Activated T-cell treated with anti-CD3 and anti-CD28 coated beads, Interleukin-2, amount 50 U/mL, for 4 hours (primary cell): ENCODE results near the gene MCMBP. TPM values are rescaled to one million over a fixed set of nuclear protein-coding genes. Genes with fewer than 3 reads are reported as not detected.
"Not testable (repeated sequence)": the region's sequence is repeated elsewhere in the genome, so short reads cannot be mapped to it uniquely, and the experiment has no call there.

Experiments
- ATAC-seq, 2 donors: fragments of 200-7000 bp; cut with Tn5 transposase; one replicate each; pipeline ENCODE4 v1.10.0; 2021
- DNase-seq: peaks from one replicate; pipeline ENCODE4 v3.0.0-alpha.2; 2020
- H3K27me3 Mint-ChIP-seq: one replicate; pipeline ENCODE4 v1.8.0; 2021; ENCODE audit warnings: low read depth, mixed read lengths
- H3K36me3 Mint-ChIP-seq: one replicate; pipeline ENCODE4 v1.8.0; 2022; ENCODE audit warnings: mixed read lengths; ENCODE audit not compliant: insufficient read depth
- H3K4me1 Mint-ChIP-seq: one replicate; pipeline ENCODE4 v1.8.0; 2021; ENCODE audit warnings: low read depth, mixed read lengths
- H3K4me3 Mint-ChIP-seq: one replicate; pipeline ENCODE4 v1.8.0; 2021; ENCODE audit warnings: mild to moderate bottlenecking, moderate library complexity, mixed read lengths
- H3K9me3 Mint-ChIP-seq: one replicate; pipeline ENCODE4 v1.8.0; 2021; ENCODE audit warnings: mixed read lengths
- total RNA-seq, 3 donors: library from RNA; stranded (reverse); gene quantifications; one replicate each; pipeline ENCODE4 v1.2.1, GENCODE V29; 2021

The MCMBP gene
- total RNA-seq, 3 donors from 2014 or later = 135 to 158 (median 142) TPM

GRCh38 chr10:119892188-119893065, 19.8 kb upstream of the MCMBP start, which contains the start of gene SEC23IP:
TSS of gene SEC23IP (plus strand) at chr10:119892730. CDS start at chr10:119892783, 53 bp downstream.
- H3K4me3 Mint-ChIP-seq = peak within 1 kb of the TSS; percentile 95
- no peaks in the 10 kb centered on the region for H3K27me3 Mint-ChIP-seq

GRCh38 chr10:119891849-119892187, 19.2 kb upstream of the MCMBP start:
- DNase-seq, H3K27me3 Mint-ChIP-seq, ATAC-seq, H3K9me3 Mint-ChIP-seq: not testable (repeated sequence)
- H3K36me3 Mint-ChIP-seq = peaks cover 12% of the 10 kb centered on the region
- peaks cover 42% of the 10 kb centered on the region for H3K4me1 Mint-ChIP-seq
- H3K4me3 Mint-ChIP-seq = peak overlapping the region; percentile 95

More at GRCh38 chr10:119892188-119893065, 19.8 kb upstream of the MCMBP start, which contains the start of gene SEC23IP:
- ATAC-seq (peak; percentile 99), DNase-seq (peak; percentile 87)
- peaks cover 48% of the 10 kb centered on the region for H3K4me1 Mint-ChIP-seq
- H3K9me3 Mint-ChIP-seq = no peaks in the 10 kb centered on the region
- peaks cover 17% of the 10 kb centered on the region for H3K36me3 Mint-ChIP-seq

- Mint-ChIP-seq H3K4me1 (peaks cover 27% of the 10 kb centered on the region), H3K4me3 (peak overlapping the region; percentile 48)
- H3K27me3 Mint-ChIP-seq, DNase-seq, H3K36me3 Mint-ChIP-seq, H3K9me3 Mint-ChIP-seq, ATAC-seq: not testable (repeated sequence)
These were observed 17.7 kb upstream of the MCMBP start for GRCh38 chr10:119890307-119890706.

GRCh38 chr10:119889201-119889600, 16.6 kb upstream of the MCMBP start:
- not testable (repeated sequence) for H3K36me3 Mint-ChIP-seq, H3K9me3 Mint-ChIP-seq, H3K27me3 Mint-ChIP-seq, DNase-seq, H3K4me3 Mint-ChIP-seq, ATAC-seq
- peaks cover 16% of the 10 kb centered on the region for H3K4me1 Mint-ChIP-seq

- DNase-seq, H3K4me3 Mint-ChIP-seq, H3K36me3 Mint-ChIP-seq, H3K9me3 Mint-ChIP-seq, H3K27me3 Mint-ChIP-seq, ATAC-seq: not testable (repeated sequence)
- peaks cover 12% of the 10 kb centered on the region for H3K4me1 Mint-ChIP-seq
These were observed 16.1 kb upstream of the MCMBP start for GRCh38 chr10:119888715-119889114.

- H3K4me1 Mint-ChIP-seq, ATAC-seq, H3K9me3 Mint-ChIP-seq, H3K4me3 Mint-ChIP-seq, H3K27me3 Mint-ChIP-seq, DNase-seq, H3K36me3 Mint-ChIP-seq: not testable (repeated sequence)
These were observed 13.4 kb upstream of the MCMBP start for GRCh38 chr10:119886070-119886469.

- not testable (repeated sequence) for H3K4me1 Mint-ChIP-seq, H3K36me3 Mint-ChIP-seq, H3K9me3 Mint-ChIP-seq, DNase-seq, ATAC-seq, H3K27me3 Mint-ChIP-seq, H3K4me3 Mint-ChIP-seq
These were observed 11.4 kb upstream of the MCMBP start for GRCh38 chr10:119883901-119884611.

GRCh38 chr10:119878524-119878923, 5.9 kb upstream of the MCMBP start:
- peaks cover 6% of the 10 kb centered on the region for H3K4me1 Mint-ChIP-seq
- ATAC-seq (no peak), DNase-seq (no peak)
- H3K4me3 Mint-ChIP-seq = no peak overlapping the region
- no peaks in the 10 kb centered on the region for H3K27me3 Mint-ChIP-seq
- H3K9me3 Mint-ChIP-seq = no peaks in the 10 kb centered on the region
- no peaks in the 10 kb centered on the region for H3K36me3 Mint-ChIP-seq

GRCh38 chr10:119872860-119873681, 428 bp upstream of the MCMBP start:
- no peaks in the 10 kb centered on the region for H3K27me3 Mint-ChIP-seq
- ATAC-seq (peak; percentile 94 to 95), DNase-seq (peak; percentile 83)
- peaks cover 32% of the 10 kb centered on the region for H3K4me1 Mint-ChIP-seq
- H3K36me3 Mint-ChIP-seq = no peaks in the 10 kb centered on the region
- peak overlapping the region; percentile 86 for H3K4me3 Mint-ChIP-seq
- no peaks in the 10 kb centered on the region for H3K9me3 Mint-ChIP-seq

GRCh38 chr10:119871881-119872609, 598 bp downstream of the MCMBP start:
- Mint-ChIP-seq H3K4me3 (peak overlapping the region; percentile 91), H3K4me1 (peaks cover 37% of the 10 kb centered on the region), H3K27me3 (no peaks in the 10 kb centered on the region), H3K36me3 (no peaks in the 10 kb centered on the region), H3K9me3 (no peaks in the 10 kb centered on the region)
- peak; percentile 44 to 50 for ATAC-seq
- peak; percentile 47 for DNase-seq

- not testable (repeated sequence) for ATAC-seq, H3K9me3 Mint-ChIP-seq, DNase-seq, H3K27me3 Mint-ChIP-seq
- Mint-ChIP-seq H3K4me1 (peaks cover 51% of the 10 kb centered on the region), H3K4me3 (peak overlapping the region; percentile 91), H3K36me3 (peaks cover 13% of the 10 kb centered on the region)
These were observed 3.2 kb downstream of the MCMBP start for GRCh38 chr10:119869398-119869797.

- DNase-seq (no peak), ATAC-seq (no peak)
- no peaks in the 10 kb centered on the region for H3K27me3 Mint-ChIP-seq
- H3K9me3 Mint-ChIP-seq = peaks cover 8% of the 10 kb centered on the region
- H3K4me1 Mint-ChIP-seq = peaks cover 56% of the 10 kb centered on the region
- no peak overlapping the region for H3K4me3 Mint-ChIP-seq
- peaks cover 19% of the 10 kb centered on the region for H3K36me3 Mint-ChIP-seq
These were observed 5.3 kb downstream of the MCMBP start for GRCh38 chr10:119867317-119867716.

- Mint-ChIP-seq H3K36me3 (peaks cover 19% of the 10 kb centered on the region), H3K4me1 (peaks cover 61% of the 10 kb centered on the region), H3K4me3 (no peak overlapping the region), H3K27me3 (no peaks in the 10 kb centered on the region), H3K9me3 (peaks cover 8% of the 10 kb centered on the region)
- DNase-seq = no peak
- no peak for ATAC-seq
These were observed 6.9 kb downstream of the MCMBP start for GRCh38 chr10:119865699-119866240.
